ENCODE measurements around the gene ARMS2.
A peak's percentile ranks its signal among the peaks of the same experiment; 100 is the strongest.

Gene ARMS2

GRCh38 chr10:122454603-122455080 is at the start of gene ARMS2:
Gene ARMS2, plus strand, starts transcription at chr10:122454653. Its CDS starts 75 bp downstream, at chr10:122454728.
- no peak for DNase-seq

- DNase-seq, result peak; percentile 64
Measured at GRCh38 chr10:122407375-122408125, 46.9 kb upstream of the ARMS2 start.

GRCh38 chr10:122413327-122413726 is 41.1 kb upstream of the ARMS2 start:
- no peak for DNase-seq

- DNase-seq, result no peak
Measured at GRCh38 chr10:122417667-122418066, 36.8 kb upstream of the ARMS2 start.

- DNase-seq, result no peak
Measured at GRCh38 chr10:122419016-122419415, 35.4 kb upstream of the ARMS2 start.

GRCh38 chr10:122419876-122420623 is 34.4 kb upstream of the ARMS2 start:
- DNase-seq, result no peak

- DNase-seq, result no peak
Measured at GRCh38 chr10:122420624-122421007, 33.8 kb upstream of the ARMS2 start.

- DNase-seq, result no peak
Measured at GRCh38 chr10:122421054-122421625, 33.3 kb upstream of the ARMS2 start.

GRCh38 chr10:122421742-122422141 is 32.7 kb upstream of the ARMS2 start:
- DNase-seq, result no peak

GRCh38 chr10:122422266-122422989 is 32.0 kb upstream of the ARMS2 start:
- DNase-seq, result peak; percentile 7

- DNase-seq, result no peak
Measured at GRCh38 chr10:122424059-122424458, 30.4 kb upstream of the ARMS2 start.

- DNase-seq, result no peak
Measured at GRCh38 chr10:122426829-122427228, 27.6 kb upstream of the ARMS2 start.

GRCh38 chr10:122427280-122427679 is 27.2 kb upstream of the ARMS2 start:
- no peak for DNase-seq

- DNase-seq, result no peak
Measured at GRCh38 chr10:122435212-122435827, 19.1 kb upstream of the ARMS2 start.

- DNase-seq, result no peak
Measured at GRCh38 chr10:122441961-122442360, 12.5 kb upstream of the ARMS2 start.

GRCh38 chr10:122445469-122445868 is 9.0 kb upstream of the ARMS2 start:
- DNase-seq, result no peak

- no peak for DNase-seq
Measured at GRCh38 chr10:122445904-122446303, 8.5 kb upstream of the ARMS2 start.

- DNase-seq, result no peak
Measured at GRCh38 chr10:122446668-122447423, 7.6 kb upstream of the ARMS2 start.

GRCh38 chr10:122448600-122448999 is 5.9 kb upstream of the ARMS2 start:
- no peak for DNase-seq

GRCh38 chr10:122449153-122449552 is 5.3 kb upstream of the ARMS2 start:
- no peak for DNase-seq

GRCh38 chr10:122450353-122450990 is 4.0 kb upstream of the ARMS2 start:
- DNase-seq, result no peak
